RWPE2 (cell line): Measurements from ENCODE around the gene SUN1.
"Not testable (repeated sequence)": the region's sequence is repeated elsewhere in the genome, so short reads cannot be mapped to it uniquely, and the experiment has no call there.

Experiments used
- ATAC-seq: fragments of 200-7000 bp; cut with Tn5 transposase; 3 replicates; pipeline ENCODE4 v1.9.1; 2021; ENCODE audit warnings: low read depth
- DNase-seq: peaks from one replicate; pipeline ENCODE4 v3.0.0-alpha.2; 2020; ENCODE audit warnings: low spot score
- H3K27ac ChIP-seq: fragments of 450-650 bp; 2 replicates; pipeline ENCODE4 v1.5.1; 2017; ENCODE audit warnings: mild to moderate bottlenecking; ENCODE audit not compliant: poor library complexity, severe bottlenecking
- H3K27me3 ChIP-seq: fragments of 250-450 bp; sonication (Bioruptor Pico); 2 replicates; pipeline ENCODE4 v1.5.1; 2021; ENCODE audit warnings: mild to moderate bottlenecking, moderate library complexity; ENCODE audit not compliant: insufficient read depth, poor library complexity, severe bottlenecking
- H3K36me3 ChIP-seq: fragments of 250-450 bp; sonication (Bioruptor Pico); 2 replicates; pipeline ENCODE4 v1.5.1; 2020; ENCODE audit warnings: low read depth, mild to moderate bottlenecking, moderate library complexity
- H3K4me1 ChIP-seq: fragments of 250-450 bp; sonication (Bioruptor Pico); 2 replicates; pipeline ENCODE4 v1.5.1; 2021; ENCODE audit warnings: mild to moderate bottlenecking, moderate library complexity; ENCODE audit not compliant: insufficient read depth, poor library complexity, severe bottlenecking
- H3K4me3 ChIP-seq: fragments of 250-450 bp; sonication (Bioruptor Pico); 2 replicates; pipeline ENCODE4 v1.5.1; 2021; ENCODE audit warnings: mild to moderate bottlenecking, moderate library complexity; ENCODE audit not compliant: severe bottlenecking
- H3K9me3 ChIP-seq: fragments of 250-450 bp; sonication (Bioruptor Pico); 2 replicates; pipeline ENCODE4 v1.5.1; 2021; ENCODE audit warnings: mild to moderate bottlenecking, moderate library complexity; ENCODE audit not compliant: severe bottlenecking
- TF ChIP-seq, protein P1 (sequence below): fragments of 450-650 bp; IDR thresholded peaks from one replicate; pipeline ENCODE4 v1.5.1; 2017; ENCODE audit warnings: mild to moderate bottlenecking, moderate library complexity; ENCODE audit not compliant: poor library complexity, severe bottlenecking

SUN1 gene

GRCh38 chr7:908159-908581, 75.9 kb downstream of the SUN1 start:
- DNase-seq (no peak), ATAC-seq (no peak)
- H3K27me3 ChIP-seq: no peaks in the 10 kb centered on the region
- TF ChIP-seq, protein P1, sequence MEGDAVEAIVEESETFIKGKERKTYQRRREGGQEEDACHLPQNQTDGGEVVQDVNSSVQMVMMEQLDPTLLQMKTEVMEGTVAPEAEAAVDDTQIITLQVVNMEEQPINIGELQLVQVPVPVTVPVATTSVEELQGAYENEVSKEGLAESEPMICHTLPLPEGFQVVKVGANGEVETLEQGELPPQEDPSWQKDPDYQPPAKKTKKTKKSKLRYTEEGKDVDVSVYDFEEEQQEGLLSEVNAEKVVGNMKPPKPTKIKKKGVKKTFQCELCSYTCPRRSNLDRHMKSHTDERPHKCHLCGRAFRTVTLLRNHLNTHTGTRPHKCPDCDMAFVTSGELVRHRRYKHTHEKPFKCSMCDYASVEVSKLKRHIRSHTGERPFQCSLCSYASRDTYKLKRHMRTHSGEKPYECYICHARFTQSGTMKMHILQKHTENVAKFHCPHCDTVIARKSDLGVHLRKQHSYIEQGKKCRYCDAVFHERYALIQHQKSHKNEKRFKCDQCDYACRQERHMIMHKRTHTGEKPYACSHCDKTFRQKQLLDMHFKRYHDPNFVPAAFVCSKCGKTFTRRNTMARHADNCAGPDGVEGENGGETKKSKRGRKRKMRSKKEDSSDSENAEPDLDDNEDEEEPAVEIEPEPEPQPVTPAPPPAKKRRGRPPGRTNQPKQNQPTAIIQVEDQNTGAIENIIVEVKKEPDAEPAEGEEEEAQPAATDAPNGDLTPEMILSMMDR: no peak
- H3K27ac ChIP-seq: no peak overlapping the region
- no peaks in the 10 kb centered on the region for H3K4me1 ChIP-seq
- H3K4me3 ChIP-seq: no peak overlapping the region
- H3K36me3 ChIP-seq: no peaks in the 10 kb centered on the region
- H3K9me3 ChIP-seq: no peaks in the 10 kb centered on the region

DNA sequence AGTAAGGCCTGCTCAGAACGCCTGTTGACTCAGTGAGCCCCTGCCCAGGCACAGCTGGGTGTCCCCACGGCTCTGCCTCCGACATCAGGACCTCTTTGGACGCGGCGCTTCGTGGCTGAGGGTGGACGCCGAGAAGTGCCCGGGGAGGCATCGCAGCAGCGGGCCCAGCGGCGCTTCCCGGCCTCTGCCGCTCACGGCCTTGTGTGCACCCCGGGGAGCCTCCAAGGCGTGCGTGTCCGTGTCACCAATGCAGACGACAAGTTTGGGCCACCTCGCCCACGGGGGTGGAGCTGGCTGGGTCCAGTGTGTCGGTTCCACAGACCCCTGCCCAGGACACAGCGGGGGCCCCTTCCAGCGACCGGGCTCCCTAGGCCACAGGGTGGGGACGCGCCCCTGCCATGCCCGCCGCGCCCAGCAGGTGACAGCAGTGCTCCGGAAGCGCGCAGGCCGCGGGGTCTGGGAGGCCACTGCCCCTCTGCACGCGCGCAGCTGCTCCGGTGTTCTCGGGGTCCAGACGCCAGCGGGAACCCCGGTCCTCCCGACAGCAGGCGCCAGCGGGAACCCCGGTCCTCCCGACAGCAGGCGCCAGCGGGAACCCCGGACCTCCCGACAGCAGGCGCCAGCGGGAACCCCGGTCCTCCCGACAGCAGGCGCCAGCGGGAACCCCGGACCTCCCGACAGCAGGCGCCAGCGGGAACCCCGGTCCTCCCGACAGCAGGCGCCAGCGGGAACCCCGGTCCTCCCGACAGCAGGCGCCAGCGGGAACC, 76.5 kb downstream of the SUN1 start:
- peak; percentile 74 for ATAC-seq
- not testable (repeated sequence) for H3K27me3 ChIP-seq, DNase-seq, H3K36me3 ChIP-seq, H3K27ac ChIP-seq, H3K4me3 ChIP-seq, H3K4me1 ChIP-seq, H3K9me3 ChIP-seq
- TF ChIP-seq, protein P1: peak; percentile 85

GRCh38 chr7:909358-910329, 77.4 kb downstream of the SUN1 start:
- peaks cover 12% of the 10 kb centered on the region for H3K4me1 ChIP-seq
- H3K27me3 ChIP-seq: no peaks in the 10 kb centered on the region
- H3K9me3 ChIP-seq: no peaks in the 10 kb centered on the region
- no peak overlapping the region for H3K27ac ChIP-seq
- H3K36me3 ChIP-seq: no peaks in the 10 kb centered on the region
- TF ChIP-seq, protein P1: peak; percentile 38
- peak overlapping the region; percentile 3 for H3K4me3 ChIP-seq
- ATAC-seq: peak; percentile 57
- DNase-seq: no peak

DNA sequence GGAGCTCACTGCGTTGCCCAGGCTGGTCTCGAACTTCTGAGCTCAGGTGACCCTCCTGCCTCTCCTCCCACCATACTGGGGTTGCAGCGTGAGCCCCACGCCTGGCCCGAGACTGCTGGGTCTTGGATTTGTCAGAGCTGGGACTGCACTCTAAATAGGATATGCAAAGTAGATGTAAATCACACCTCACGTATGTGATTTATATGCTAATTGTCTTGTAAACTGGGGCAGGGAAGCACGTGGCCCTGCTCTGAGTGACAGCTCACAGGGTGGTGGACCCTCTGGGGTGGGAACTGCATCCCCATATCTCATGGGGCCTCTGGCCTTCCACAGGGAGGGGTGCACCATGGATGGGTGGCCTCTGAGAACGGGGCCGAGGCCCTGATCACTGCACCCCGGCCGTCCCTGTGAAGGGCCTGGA, 78.2 kb downstream of the SUN1 start:
- ATAC-seq (no peak), DNase-seq (no peak)
- TF ChIP-seq, protein P1: no peak

More for the DNA sequence above, 78.2 kb downstream of the SUN1 start:
- Histone ChIP-seq H3K36me3 (no peaks in the 10 kb centered on the region), H3K9me3 (no peaks in the 10 kb centered on the region), H3K27me3 (no peaks in the 10 kb centered on the region), H3K4me3 (no peak overlapping the region), H3K27ac (no peak overlapping the region), H3K4me1 (peaks cover 13% of the 10 kb centered on the region)
